NCI-H2196 treated with DMSO at 0.1 percent for 48 hours (cell line): Measurements from ENCODE around the gene GSTA4.
"Not testable (repeated sequence)": the region's sequence is repeated elsewhere in the genome, so short reads cannot be mapped to it uniquely, and the experiment has no call there.

Experiments
- DNase-seq: peaks from one replicate; lab custom pipeline; 2025; ENCODE audit not compliant: unreplicated experiment; lab: John Stamatoyannopoulos, UW

Gene GSTA4

GRCh38 chr6:53014744-53015143, 19.7 kb upstream of the GSTA4 start:
- DNase-seq, result no peak

GRCh38 chr6:53014063-53014462, 19.0 kb upstream of the GSTA4 start:
- no peak for DNase-seq

- DNase-seq, result peak; percentile 14
These were observed 16.9 kb upstream of the GSTA4 start for GRCh38 chr6:53011979-53012378.

DNA sequence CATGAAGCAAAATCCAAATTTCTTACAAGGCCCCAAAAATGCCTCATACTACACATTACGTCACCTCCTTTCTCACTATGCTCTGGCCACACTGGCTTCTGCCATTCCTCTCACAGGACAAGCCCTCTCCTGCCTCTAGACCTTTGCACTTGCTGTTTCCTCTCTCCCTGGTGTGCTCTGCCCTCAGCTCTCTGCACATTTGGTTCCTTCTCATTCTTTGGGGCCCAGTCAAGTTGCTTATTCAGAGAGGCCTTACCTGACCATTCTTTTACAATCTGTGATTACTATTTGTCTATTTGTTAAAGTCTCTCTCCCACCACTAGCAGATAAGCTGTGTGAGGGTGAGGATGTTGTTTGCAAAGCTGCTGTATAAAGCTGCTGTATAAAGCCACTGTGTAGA, 15.4 kb upstream of the GSTA4 start:
- no peak for DNase-seq

DNA sequence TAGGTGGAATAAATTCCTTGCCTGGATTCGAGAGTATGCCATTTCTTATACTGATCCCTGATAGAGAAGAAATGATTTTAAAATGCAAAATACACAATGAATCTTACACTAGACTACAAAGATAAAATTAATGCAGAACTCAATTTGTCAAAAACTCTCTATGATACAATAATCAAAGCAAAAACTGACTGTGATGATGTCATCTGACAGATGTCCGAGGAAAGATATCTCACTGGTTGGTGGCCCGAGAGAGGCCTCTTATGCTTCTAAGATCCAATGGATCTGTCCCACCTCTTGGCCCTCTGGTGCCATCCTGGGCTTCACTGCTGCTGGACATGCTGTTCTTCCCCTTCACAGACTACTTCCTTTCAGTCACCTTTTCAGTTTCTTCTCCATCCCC, 14.4 kb upstream of the GSTA4 start:
- DNase-seq, result no peak

GRCh38 chr6:53009056-53009455, 14.0 kb upstream of the GSTA4 start:
- no peak for DNase-seq

DNA sequence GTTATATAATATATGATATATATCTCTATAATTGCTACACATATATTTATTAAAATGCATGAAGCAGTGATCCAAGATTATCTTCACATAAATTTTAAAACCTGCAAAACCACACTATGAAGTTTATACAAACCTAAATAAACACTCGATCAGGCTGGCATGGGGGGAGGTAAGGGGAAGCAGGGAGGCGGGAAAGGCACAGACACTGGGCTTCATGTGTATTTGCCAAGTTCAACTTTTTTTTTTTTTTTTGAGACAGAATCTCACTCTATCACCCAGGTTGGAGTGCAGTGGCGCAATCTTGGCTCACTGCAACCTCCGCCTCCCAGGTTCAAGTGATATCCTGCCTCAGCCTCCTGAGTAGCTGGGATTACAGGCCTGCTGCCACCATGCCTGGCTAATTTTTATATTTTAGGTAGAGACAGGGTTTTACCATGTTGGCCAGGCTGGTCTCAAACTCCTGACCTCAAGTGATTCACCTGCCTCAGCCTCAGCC, 13.2 kb upstream of the GSTA4 start:
- DNase-seq, result not testable (repeated sequence)

GRCh38 chr6:53005663-53006250, 10.7 kb upstream of the GSTA4 start:
- no peak for DNase-seq

GRCh38 chr6:52999456-52999855, 4.4 kb upstream of the GSTA4 start:
- DNase-seq, result no peak

DNA sequence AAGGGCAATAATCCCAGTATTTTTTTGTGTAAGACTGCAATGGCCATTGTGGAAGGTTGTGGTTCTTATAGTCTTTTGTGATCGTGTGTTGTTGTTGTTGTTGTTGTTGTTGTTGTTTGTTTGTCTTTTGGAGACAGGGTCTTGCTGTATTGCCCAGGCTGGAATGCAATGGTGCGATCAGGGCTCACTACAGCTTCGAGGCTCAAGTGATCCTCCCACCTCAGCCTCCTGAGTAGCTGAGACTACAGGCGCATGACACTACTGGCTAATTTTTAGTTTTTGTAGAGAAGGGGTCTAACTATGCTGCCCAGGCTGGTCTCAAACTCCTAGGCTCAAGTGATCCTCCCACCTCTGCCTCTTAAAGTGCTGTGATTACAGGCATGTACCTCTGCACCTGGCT, 3.5 kb upstream of the GSTA4 start:
- no peak for DNase-seq

- DNase-seq, result no peak
These were observed 995 bp upstream of the GSTA4 start for GRCh38 chr6:52995913-52996645.

- DNase-seq, result no peak
These were observed 320 bp downstream of the GSTA4 start for GRCh38 chr6:52994839-52995088.

DNA sequence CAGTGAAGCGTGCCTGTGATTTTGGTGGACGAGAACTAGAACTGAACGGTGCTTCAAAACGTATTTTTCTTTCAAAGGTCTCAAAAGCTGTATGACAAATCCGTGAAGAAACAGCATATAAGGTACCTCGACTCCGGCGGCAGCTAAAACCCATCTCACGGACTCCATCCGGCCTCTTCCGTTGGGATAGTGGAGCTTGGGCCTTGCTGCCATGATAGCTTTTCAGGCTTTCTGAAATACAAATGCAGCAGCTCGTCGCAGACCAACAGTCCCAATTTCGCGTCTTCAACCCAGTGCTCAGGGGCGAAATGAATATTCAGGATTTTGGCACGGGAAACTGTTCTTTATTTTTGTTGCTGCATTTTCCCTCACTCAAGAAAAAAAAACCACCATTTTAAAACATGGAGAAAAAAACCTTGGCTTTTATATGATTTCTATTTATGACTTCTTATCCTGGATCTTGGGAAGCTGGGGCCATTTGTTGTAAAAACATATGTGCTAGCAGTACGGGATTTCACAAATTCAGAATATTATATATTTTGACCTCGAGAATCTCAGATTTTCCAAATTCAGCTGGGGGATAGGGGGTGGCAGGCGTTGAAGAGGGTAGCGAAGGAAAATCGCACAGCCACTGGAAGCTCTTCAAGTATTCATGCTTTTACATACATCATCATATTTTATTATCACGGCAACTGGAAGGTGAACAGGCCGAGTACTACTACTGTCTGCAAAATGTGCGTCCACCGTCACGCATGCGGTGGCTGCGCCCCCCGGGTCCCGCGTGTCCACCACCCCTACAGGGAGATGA, 849 bp downstream of the GSTA4 start:
- no peak for DNase-seq

GRCh38 chr6:52992980-52993920, 1.8 kb downstream of the GSTA4 start:
- no peak for DNase-seq

- no peak for DNase-seq
These were observed 4.7 kb downstream of the GSTA4 start for GRCh38 chr6:52990342-52990741.

DNA sequence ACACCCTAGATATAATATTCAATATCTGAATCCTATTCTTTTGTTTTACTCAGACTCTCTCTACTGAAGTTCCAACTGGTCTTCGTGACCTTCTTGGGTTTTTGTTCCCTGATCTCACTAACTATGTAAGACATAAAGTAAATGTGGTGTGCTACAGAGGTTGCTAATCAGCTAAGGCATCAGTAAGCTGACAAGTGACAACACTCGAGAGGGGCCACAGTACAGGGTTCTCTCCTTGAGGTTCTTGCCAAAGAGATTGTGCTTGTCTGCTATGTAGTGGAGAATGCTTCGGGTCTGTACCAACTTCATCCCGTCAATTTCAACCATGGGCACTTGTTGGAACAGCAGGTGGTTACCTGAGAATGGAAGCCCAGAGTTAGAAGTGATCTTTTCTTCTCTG, 9.9 kb downstream of the GSTA4 start:
- no peak for DNase-seq

DNA sequence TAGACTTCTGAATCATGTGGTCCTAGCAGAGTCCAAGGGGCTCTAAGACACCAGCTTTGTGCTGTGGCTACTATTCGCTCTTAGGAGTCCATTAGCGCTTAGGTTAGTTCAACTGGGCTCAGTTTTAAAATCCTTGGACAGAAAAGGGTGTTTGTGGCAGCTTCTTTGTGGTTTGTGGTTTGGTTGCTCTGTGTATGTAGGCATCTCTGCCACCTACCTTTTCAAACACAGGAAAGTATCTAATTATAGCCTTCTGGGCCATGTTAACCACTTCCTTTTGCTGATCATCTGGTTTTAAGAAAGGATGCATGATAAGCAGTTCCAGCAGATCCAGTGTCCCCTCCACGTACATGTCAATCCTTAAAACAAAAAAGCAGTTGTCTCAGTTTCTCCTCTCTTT, 10.8 kb downstream of the GSTA4 start:
- DNase-seq, result no peak

- DNase-seq, result no peak
These were observed 11.8 kb downstream of the GSTA4 start for GRCh38 chr6:52983159-52983848.

- no peak for DNase-seq
These were observed 12.4 kb downstream of the GSTA4 start for GRCh38 chr6:52982680-52983079.

- no peak for DNase-seq
These were observed 13.7 kb downstream of the GSTA4 start for GRCh38 chr6:52981222-52981900.
